ENCODE results near the gene TREM2. TPM values are rescaled to one million over a fixed set of nuclear protein-coding genes. Genes with fewer than 3 reads are reported as not detected.

TREM2 gene
- total and polyA plus RNA-seq, 2 of the 8 experiments (the other 6 are each of a cell fraction or from before 2014, with no cell fraction given), result 0.20 TPM; not detected in 1

- TF ChIP-seq CHD7 (IDR thresholded peaks at IDR 0.05; ENCODE audit: insufficient replicate concordance, low read length), result no peak
Measured at GRCh38 chr6:41208439-41209106, 45.7 kb upstream of the TREM2 start (continued).
